Chondrocyte (in vitro differentiated cells): Measurements from ENCODE around the gene TUBB4A. TPM values are rescaled to one million over a fixed set of nuclear protein-coding genes. Genes with fewer than 3 reads are reported as not detected.

Experiments
- DNase-seq: peaks from one replicate; pipeline ENCODE4 v3.0.0; 2021; ENCODE audit warnings: mixed read lengths, low spot score
- H3K27ac Mint-ChIP-seq: one replicate; pipeline ENCODE4 v1.8.0; 2021; ENCODE audit warnings: mild to moderate bottlenecking, moderate library complexity, mixed read lengths; ENCODE audit not compliant: unreplicated experiment
- H3K27me3 Mint-ChIP-seq: 2 replicates; pipeline ENCODE4 v1.8.0; 2021; ENCODE audit warnings: low read depth, mixed read lengths
- H3K36me3 Mint-ChIP-seq: 2 replicates; pipeline ENCODE4 v1.8.0; 2021; ENCODE audit warnings: low read depth, mixed read lengths
- H3K4me1 Mint-ChIP-seq: 2 replicates; pipeline ENCODE4 v1.8.0; 2021; ENCODE audit warnings: low read depth, mild to moderate bottlenecking, mixed read lengths
- H3K4me3 Mint-ChIP-seq: one replicate; pipeline ENCODE4 v1.8.0; 2021; ENCODE audit warnings: mild to moderate bottlenecking, moderate library complexity, mixed read lengths; ENCODE audit not compliant: unreplicated experiment
- H3K9me3 Mint-ChIP-seq: 2 replicates; pipeline ENCODE4 v1.8.0; 2021; ENCODE audit warnings: low read depth, mixed read lengths
- CTCF ChIP-seq: fragments of 200-600 bp; sonication (generic); IDR thresholded peaks from 2 replicates; pipeline ENCODE4 v1.5.0; 2021; ENCODE audit warnings: antibody characterized with exemption, mild to moderate bottlenecking, moderate library complexity
- total RNA-seq: library from RNA; stranded (reverse); gene quantifications from 3 replicates; pipeline ENCODE4 v1.2.1, GENCODE V29; 2021

TUBB4A gene
- total RNA-seq, 1 donor from 2014 or later = 0.70 TPM

GRCh38 chr19:6495947-6496346 is 6.2 kb downstream of the TUBB4A start:
- TF ChIP-seq CTCF = no peak
- H3K9me3 Mint-ChIP-seq = peaks cover 9% of the 10 kb centered on the region
- peak; percentile 84 for DNase-seq
- H3K27me3 Mint-ChIP-seq = peaks cover 20% of the 10 kb centered on the region
- H3K36me3 Mint-ChIP-seq = no peaks in the 10 kb centered on the region
- no peaks in the 10 kb centered on the region for H3K4me1 Mint-ChIP-seq
- H3K27ac Mint-ChIP-seq = no peak overlapping the region
- H3K4me3 Mint-ChIP-seq = no peak overlapping the region

GRCh38 chr19:6494438-6495036 is 7.6 kb downstream of the TUBB4A start:
- Mint-ChIP-seq H3K9me3 (peaks cover 9% of the 10 kb centered on the region), H3K4me1 (no peaks in the 10 kb centered on the region), H3K4me3 (no peak overlapping the region), H3K27ac (no peak overlapping the region), H3K27me3 (peaks cover 19% of the 10 kb centered on the region), H3K36me3 (no peaks in the 10 kb centered on the region)
- DNase-seq = no peak
- TF ChIP-seq CTCF = no peak

- Mint-ChIP-seq H3K4me1 (no peaks in the 10 kb centered on the region), H3K9me3 (peaks cover 9% of the 10 kb centered on the region), H3K4me3 (no peak overlapping the region), H3K27me3 (peaks cover 12% of the 10 kb centered on the region), H3K27ac (no peak overlapping the region), H3K36me3 (no peaks in the 10 kb centered on the region)
- TF ChIP-seq CTCF = no peak
- no peak for DNase-seq
Observed at GRCh38 chr19:6491802-6492592, 10.1 kb downstream of the TUBB4A start.

- Mint-ChIP-seq H3K9me3 (peaks cover 9% of the 10 kb centered on the region), H3K4me1 (no peaks in the 10 kb centered on the region), H3K27ac (no peak overlapping the region), H3K36me3 (no peaks in the 10 kb centered on the region), H3K4me3 (no peak overlapping the region), H3K27me3 (peaks cover 12% of the 10 kb centered on the region)
- no peak for DNase-seq
- TF ChIP-seq CTCF = no peak
Observed at GRCh38 chr19:6490134-6490533, 12.0 kb downstream of the TUBB4A start.

- Mint-ChIP-seq H3K9me3 (peaks cover 9% of the 10 kb centered on the region), H3K4me1 (no peaks in the 10 kb centered on the region), H3K36me3 (no peaks in the 10 kb centered on the region), H3K4me3 (no peak overlapping the region), H3K27me3 (peaks cover 12% of the 10 kb centered on the region), H3K27ac (no peak overlapping the region)
- DNase-seq = no peak
- TF ChIP-seq CTCF = no peak
Observed at GRCh38 chr19:6489278-6490061, 12.6 kb downstream of the TUBB4A start.
